OCI-LY3 (cell line): ENCODE measurements around the gene UBE3A.

ENCODE experiments used
- H2AFZ ChIP-seq: fragments of 200-600, 300-600 bp; shearing (Covaris generic); 2 replicates; pipeline ENCODE4 v1.6.0; 2014; ENCODE audit warnings: antibody characterized with exemption, low read depth, low read length
- H3K27ac ChIP-seq: fragments of 200-600, 300-600 bp; sonication (generic); 2 replicates; pipeline ENCODE4 v1.5.1; 2014; ENCODE audit warnings: mild to moderate bottlenecking, low read length, moderate library complexity, mixed read lengths
- H3K27me3 ChIP-seq: fragments of 200-600, 300-600 bp; sonication (generic); 2 replicates; pipeline ENCODE4 v1.6.1; 2014; ENCODE audit warnings: low read depth, low read length, mixed read lengths
- H3K36me3 ChIP-seq: fragments of 200-600, 300-600 bp; sonication (generic); replicated peaks from 2 replicates; pipeline ENCODE3; 2014; ENCODE audit warnings: low read depth, low read length, mixed read lengths
- H3K4me1 ChIP-seq: fragments of 300-600, 200-600 bp; sonication (generic); 2 replicates; pipeline ENCODE4 v1.6.1; 2014; ENCODE audit warnings: low read length, mixed read lengths
- H3K4me2 ChIP-seq: fragments of 200-600, 300-600 bp; sonication (generic); 2 replicates; pipeline ENCODE4 v1.6.1; 2014; ENCODE audit warnings: low read length, mixed read lengths
- H3K4me3 ChIP-seq: fragments of 300-600, 200-600 bp; sonication (generic); 2 replicates; pipeline ENCODE4 v1.5.1; 2014; ENCODE audit warnings: antibody characterized with exemption, mild to moderate bottlenecking, low read length, moderate library complexity
- H3K79me2 ChIP-seq: fragments of 300-600, 200-600 bp; shearing (Covaris generic); 2 replicates; pipeline ENCODE4 v1.6.1; 2014; ENCODE audit warnings: mild to moderate bottlenecking, low read length, mixed read lengths
- H3K9ac ChIP-seq: fragments of 300-600, 200-600 bp; shearing (Covaris generic); 2 replicates; pipeline ENCODE4 v1.6.0; 2014; ENCODE audit warnings: mild to moderate bottlenecking, low read length, moderate library complexity
- H3K9me3 ChIP-seq: fragments of 200-600, 300-600 bp; shearing (Covaris generic); 2 replicates; pipeline ENCODE4 v1.6.1; 2014; ENCODE audit warnings: low read length, mixed read lengths; ENCODE audit not compliant: insufficient read depth
- H4K20me1 ChIP-seq: fragments of 200-600, 300-600 bp; sonication (generic); 2 replicates; pipeline ENCODE4 v1.6.1; 2016; ENCODE audit warnings: low read length, mixed read lengths; ENCODE audit not compliant: insufficient read depth
- CTCF ChIP-seq: fragments of 200-600, 300-600 bp; sonication (generic); IDR thresholded peaks from 2 replicates; pipeline ENCODE4 v1.5.1; 2014; ENCODE audit warnings: antibody characterized with exemption, low read length, low read depth
- EZH2phosphoT487 ChIP-seq: fragments of 200-600 bp; shearing (Covaris generic); IDR thresholded peaks from 2 replicates; pipeline ENCODE4 v1.6.1; 2018; ENCODE audit warnings: antibody characterized with exemption, mixed run types, low read depth

The UBE3A gene

GRCh38 chr15:25469377-25469776, 30.6 kb upstream of the UBE3A start:
- H3K4me1 ChIP-seq: no peaks in the 10 kb centered on the region
- H3K79me2 ChIP-seq: no peaks in the 10 kb centered on the region
- H2AFZ ChIP-seq: no peak overlapping the region
- 0 out of 2 replicates have a peak, but pooled peaks cover 4% of the 10 kb centered on the region for H3K9me3 ChIP-seq
- H3K36me3 ChIP-seq: no peaks in the 10 kb centered on the region
- H3K9ac ChIP-seq: no peak overlapping the region
- H3K4me3 ChIP-seq: no peak overlapping the region
- H3K27me3 ChIP-seq: no peaks in the 10 kb centered on the region
- no peak for TF ChIP-seq EZH2phosphoT487
- TF ChIP-seq CTCF: no peak
- H4K20me1 ChIP-seq: no peaks in the 10 kb centered on the region
- H3K27ac ChIP-seq: no peak overlapping the region
- H3K4me2 ChIP-seq: no peak overlapping the region

- H3K27me3 ChIP-seq: no peaks in the 10 kb centered on the region
- no peak overlapping the region for H3K4me2 ChIP-seq
- no peaks in the 10 kb centered on the region for H3K4me1 ChIP-seq
- no peak overlapping the region for H3K27ac ChIP-seq
- TF ChIP-seq CTCF: no peak
- no peak for TF ChIP-seq EZH2phosphoT487
- H4K20me1 ChIP-seq: no peaks in the 10 kb centered on the region
- 0 out of 2 replicates have a peak, but pooled peaks cover 4% of the 10 kb centered on the region for H3K9me3 ChIP-seq
- no peaks in the 10 kb centered on the region for H3K79me2 ChIP-seq
- H3K36me3 ChIP-seq: no peaks in the 10 kb centered on the region
- H3K4me3 ChIP-seq: no peak overlapping the region
- no peak overlapping the region for H2AFZ ChIP-seq
- H3K9ac ChIP-seq: no peak overlapping the region
Measured at GRCh38 chr15:25468611-25469010, 29.8 kb upstream of the UBE3A start.

DNA sequence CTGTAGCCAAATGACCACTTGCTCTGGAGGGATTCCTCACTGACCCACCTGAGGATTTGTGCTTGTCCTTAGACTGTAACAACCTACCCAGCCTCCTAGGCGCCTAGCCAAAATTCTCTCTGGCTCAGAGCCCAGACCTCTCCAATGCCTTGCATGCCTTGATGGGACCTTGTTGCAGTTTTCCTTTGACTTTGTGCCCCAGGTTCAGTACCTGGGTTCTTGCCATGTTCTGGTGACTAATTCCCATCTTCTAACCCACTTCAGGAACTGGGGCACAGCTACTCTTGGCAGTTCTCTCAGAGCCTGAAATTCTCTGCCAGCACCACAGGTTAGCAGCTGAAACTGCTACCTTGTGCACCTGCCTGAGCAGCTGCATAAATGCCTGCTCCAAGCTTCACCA, 27.0 kb upstream of the UBE3A start:
- H3K4me2 ChIP-seq: no peak overlapping the region
- H3K4me3 ChIP-seq: no peak overlapping the region
- no peak overlapping the region for H2AFZ ChIP-seq
- no peaks in the 10 kb centered on the region for H3K79me2 ChIP-seq
- no peaks in the 10 kb centered on the region for H3K27me3 ChIP-seq
- TF ChIP-seq CTCF (no peak), EZH2phosphoT487 (no peak)
- H4K20me1 ChIP-seq: no peaks in the 10 kb centered on the region
- H3K36me3 ChIP-seq: no peaks in the 10 kb centered on the region
- H3K9ac ChIP-seq: no peak overlapping the region
- no peaks in the 10 kb centered on the region for H3K9me3 ChIP-seq
- no peaks in the 10 kb centered on the region for H3K4me1 ChIP-seq
- no peak overlapping the region for H3K27ac ChIP-seq

GRCh38 chr15:25464784-25465183, 26.0 kb upstream of the UBE3A start:
- Histone ChIP-seq H3K9me3 (no peaks in the 10 kb centered on the region), H2AFZ (no peak overlapping the region), H3K4me2 (no peak overlapping the region), H3K4me1 (no peaks in the 10 kb centered on the region), H3K79me2 (no peaks in the 10 kb centered on the region), H3K27me3 (no peaks in the 10 kb centered on the region), H4K20me1 (no peaks in the 10 kb centered on the region), H3K9ac (no peak overlapping the region), H3K36me3 (no peaks in the 10 kb centered on the region), H3K27ac (no peak overlapping the region), H3K4me3 (no peak overlapping the region)
- TF ChIP-seq CTCF (no peak), EZH2phosphoT487 (no peak)
